ENCODE measurements around the gene S100PBP. TPM values are rescaled to one million over a fixed set of nuclear protein-coding genes. Genes with fewer than 3 reads are reported as not detected.

S100PBP gene
- total and polyA plus RNA-seq, 2 of the 4 experiments (the other 2 are of a cell fraction), result 13.9 to 20.3 TPM

- Histone ChIP-seq H3K23ac (ENCODE audit: low read depth, low read length) (no peak overlapping the region), H3K9me3 (ENCODE audit: control insufficient read depth, insufficient read depth, low read length) (peaks cover 2% of the 10 kb centered on the region; the same call in 1 of the 2 replicates), H2BK20ac (ENCODE audit: low read depth, low read length) (no peak overlapping the region), H2AFZ (replicated peaks; ENCODE audit: low read length, poor library complexity) (no peak overlapping the region), H3K4me1 (ENCODE audit: control insufficient read depth, insufficient read depth, low read length) (no peaks in the 10 kb centered on the region; the same call in 1 of the 2 replicates), H4K20me1 (ENCODE audit: insufficient read depth, low read length) (no peaks in the 10 kb centered on the region), H2AK5ac (ENCODE audit: low read depth, low read length) (no peak overlapping the region), H3K4ac (ENCODE audit: low read depth, low read length) (no peak overlapping the region), H3K36me3 (ENCODE audit: control insufficient read depth, insufficient read depth, low read length) (peaks cover 1% of the 10 kb centered on the region; the same call in 1 of the 2 replicates), H2BK5ac (ENCODE audit: low read depth, low read length, poor library complexity, severe bottlenecking) (no peak overlapping the region), H3K9me1 (ENCODE audit: insufficient read depth, low read length) (peaks cover 6% of the 10 kb centered on the region; the same call in 1 of the 2 replicates), H4K8ac (ENCODE audit: low read depth in 2 of 2, low read length in 2 of 2) (no peak overlapping the region), H3K4me3 (ENCODE audit: insufficient read depth, low read depth, low read length) (no peak overlapping the region), H3K9ac (ENCODE audit: low read depth, low read length) (no peak overlapping the region), H2BK120ac (ENCODE audit: low read depth, low read length) (no peak overlapping the region), H3K14ac (replicated peaks; ENCODE audit: low read depth, low read length) (no peak overlapping the region), H3K27me3 (ENCODE audit: control insufficient read depth, insufficient read depth, low read length) (peaks cover 28% of the 10 kb centered on the region), H3K18ac (ENCODE audit: low read depth, low read length) (no peak overlapping the region), H2BK15ac (ENCODE audit: low read depth, low read length) (no peak overlapping the region), H4K5ac (ENCODE audit: low read depth, low read length) (no peak overlapping the region), H2AK9ac (replicated peaks; ENCODE audit: low read depth, low read length, poor library complexity) (no peak overlapping the region), H3K4me2 (ENCODE audit: low read depth, low read length) (no peak overlapping the region), H3K27ac (ENCODE audit: insufficient read depth, low read length) (no peak overlapping the region), H3K79me1 (ENCODE audit: low read depth in 1 of 2, low read length in 2 of 2) (no peaks in the 10 kb centered on the region; a peak in 1 of 4 replicates), H3K56ac (ENCODE audit: extremely low read depth, insufficient read depth, low read length) (no peak overlapping the region), H4K91ac (ENCODE audit: insufficient read depth, low read depth, low read length) (no peak overlapping the region)
- ATAC-seq (ENCODE audit: low read depth), result no peak
- no TSS peak for BruUV-seq (replicated peaks)
- intact Hi-C loops (cut with micrococcal nuclease), result no loop called here
- in situ Hi-C loops (cut with MboI; ENCODE audit: low sequenced_read_pairs), result no loop called here
- dilution Hi-C loops (cut with HindIII; ENCODE audit: low sequenced_read_pairs, unreplicated experiment), result no loop called here
- DNase-seq, result no peak
- ChIA-PET POLR2A (ENCODE audit: unreplicated experiment) (no interaction called here), CTCF (no interaction called here)
- TF ChIP-seq FOS (IDR thresholded peaks at IDR 0.05; ENCODE audit: low read depth, low read length) (no peak), MXI1 (IDR thresholded peaks at IDR 0.05; ENCODE audit: borderline replicate concordance, low read depth, low read length) (no peak), CEBPB (IDR thresholded peaks at IDR 0.05; ENCODE audit: low read depth, low read length) (no peak), SMC3 (IDR thresholded peaks at IDR 0.05; ENCODE audit: low read depth, low read length) (no peak), CTCF (conservative IDR thresholded peaks at IDR 0.05; ENCODE audit: low read depth, low read length) (no peak), MAZ (IDR thresholded peaks at IDR 0.05; ENCODE audit: borderline replicate concordance, low read depth, low read length) (no peak), RFX5 (IDR thresholded peaks at IDR 0.05; ENCODE audit: low read depth, low read length) (no peak), RAD21 (IDR thresholded peaks at IDR 0.05; ENCODE audit: low read length) (no peak), CHD1 (IDR thresholded peaks at IDR 0.05; ENCODE audit: low read depth, low read length) (no peak), MAFK (IDR thresholded peaks at IDR 0.05; ENCODE audit: low read depth, low read length) (no peak), USF2 (IDR thresholded peaks at IDR 0.05; ENCODE audit: low read depth, low read length) (no peak)
- WGBS, 2 experiments (ENCODE audit: extremely low coverage in 2 of 2, insufficient read length in 1 of 2), result no CpG with 5 or more reads among the region's 6 CpGs
These were observed 77.2 kb downstream of the S100PBP start for GRCh38 chr1:32894681-32895080.
